Putamen (tissue), 1 donor: ENCODE results near the gene SH3RF3.
"Not testable (repeated sequence)": the region's sequence is repeated elsewhere in the genome, so short reads cannot be mapped to it uniquely, and the experiment has no call there.

Source experiments
- DNase-seq: peaks from one replicate; pipeline ENCODE4 v3.0.0-alpha.2; 2016; ENCODE audit warnings: low spot score

Gene SH3RF3

GRCh38 chr2:109118321-109118720, 10.7 kb upstream of the SH3RF3 start:
- DNase-seq = no peak

GRCh38 chr2:109120166-109120565, 8.8 kb upstream of the SH3RF3 start:
- no peak for DNase-seq

GRCh38 chr2:109120686-109121085, 8.3 kb upstream of the SH3RF3 start:
- not testable (repeated sequence) for DNase-seq

- no peak for DNase-seq
Measured at GRCh38 chr2:109123586-109124201, 5.3 kb upstream of the SH3RF3 start.

- no peak for DNase-seq
Measured at GRCh38 chr2:109124982-109125592, 3.9 kb upstream of the SH3RF3 start.

GRCh38 chr2:109125593-109126500, 3.2 kb upstream of the SH3RF3 start:
- DNase-seq = no peak

- DNase-seq = no peak
Measured at GRCh38 chr2:109126501-109126860, 2.5 kb upstream of the SH3RF3 start.

GRCh38 chr2:109127556-109127955, 1.4 kb upstream of the SH3RF3 start:
- no peak for DNase-seq

GRCh38 chr2:109128048-109128615, 873 bp upstream of the SH3RF3 start:
- DNase-seq = peak; percentile 64

GRCh38 chr2:109129356-109129920, 433 bp downstream of the SH3RF3 start:
- DNase-seq = no peak

GRCh38 chr2:109129921-109130722, 1.1 kb downstream of the SH3RF3 start:
- no peak for DNase-seq

GRCh38 chr2:109130723-109130995, 1.7 kb downstream of the SH3RF3 start:
- no peak for DNase-seq

- DNase-seq = no peak
Measured at GRCh38 chr2:109131777-109132176, 2.8 kb downstream of the SH3RF3 start.

GRCh38 chr2:109132626-109133025, 3.6 kb downstream of the SH3RF3 start:
- no peak for DNase-seq

- DNase-seq = no peak
Measured at GRCh38 chr2:109133746-109134145, 4.7 kb downstream of the SH3RF3 start.

GRCh38 chr2:109134741-109135358, 5.8 kb downstream of the SH3RF3 start:
- DNase-seq = no peak

GRCh38 chr2:109135359-109136197, 6.6 kb downstream of the SH3RF3 start:
- no peak for DNase-seq

GRCh38 chr2:109136542-109136941, 7.5 kb downstream of the SH3RF3 start:
- DNase-seq = no peak

GRCh38 chr2:109137616-109138015, 8.6 kb downstream of the SH3RF3 start:
- DNase-seq = no peak

GRCh38 chr2:109138449-109138848, 9.4 kb downstream of the SH3RF3 start:
- no peak for DNase-seq
